B cell (primary cell): ENCODE results near the gene EDARADD. TPM values are rescaled to one million over a fixed set of nuclear protein-coding genes. Genes with fewer than 3 reads are reported as not detected.

Experiments
- ATAC-seq: fragments of 200-7000 bp; cut with Tn5 transposase; one replicate; pipeline ENCODE4 v1.10.0; 2021; ENCODE audit warnings: low read depth, mild to moderate bottlenecking, moderate number of reproducible peaks, moderate library complexity
- CTCF ChIA-PET: fragments of 350-600 bp; sonication (Branson Sonifier 250); formaldehyde crosslinking; loops from one replicate; lab custom pipeline; 2021; ENCODE audit warnings: antibody characterized with exemption, inconsistent platforms; lab: Charles Lee
- POLR2A ChIA-PET: fragments of 350-600 bp; sonication (Branson Sonifier 250); formaldehyde crosslinking; loops from one replicate; lab custom pipeline; 2021; ENCODE audit warnings: antibody characterized with exemption; lab: Charles Lee
- DNase-seq: peaks from one replicate; pipeline ENCODE4 v3.0.0; 2013
- H2AFZ ChIP-seq: 2 replicates; pipeline ENCODE4 v1.6.1; 2012; ENCODE audit warnings: mild to moderate bottlenecking, low read depth, low read length; ENCODE audit not compliant: insufficient read depth, poor library complexity, severe bottlenecking
- H3K27ac ChIP-seq, 2 donors: 1 replicate in 1 of 2; 2 replicates in 1 of 2; pipeline ENCODE4 v1.5.1; 2012 to 2013; ENCODE audit warnings: low read length in 2 of 2, mild to moderate bottlenecking in 2 of 2, moderate library complexity in 1 of 2
- H3K27me3 ChIP-seq, 4 experiments: fragments of 200-600 bp in 1 of 4; sonication (generic) in 1 of 4; replicated peaks in 1 of 4; 1 replicate in 2 of 4; 2 replicates in 2 of 4; pipeline versions ENCODE4 v1.6.1 to v1.7.0; 2013 to 2016; ENCODE audit warnings: low read length in 3 of 4, mild to moderate bottlenecking in 2 of 4, mixed read lengths in 1 of 4, moderate library complexity in 1 of 4; ENCODE audit not compliant: insufficient read depth in 4 of 4, control insufficient read depth in 3 of 4; ENCODE audit errors: control extremely low read depth in 1 of 4
- H3K36me3 ChIP-seq, 2 experiments: replicated peaks in 1 of 2; 1 replicate in 1 of 2; 2 replicates in 1 of 2; pipeline versions ENCODE4 v1.6.1 to v1.7.1; 2013; ENCODE audit warnings: low read length in 1 of 2; ENCODE audit not compliant: insufficient read depth in 2 of 2, control insufficient read depth in 1 of 2; ENCODE audit errors: control extremely low read depth in 1 of 2, extremely low read depth in 1 of 2
- H3K4me1 ChIP-seq, 2 donors: fragments of 200-600 bp in 1 of 2; sonication (generic) in 1 of 2; 1 replicate in 1 of 2; 2 replicates in 1 of 2; pipeline versions ENCODE4 v1.5.1 to v1.6.1; 2013 to 2017; ENCODE audit warnings: low read length in 2 of 2; ENCODE audit not compliant: control insufficient read depth in 2 of 2, insufficient read depth in 2 of 2
- H3K4me2 ChIP-seq: replicated peaks from 2 replicates; pipeline ENCODE3; 2012; ENCODE audit warnings: mild to moderate bottlenecking, low read depth, low read length; ENCODE audit not compliant: poor library complexity, severe bottlenecking
- H3K4me3 ChIP-seq, 5 experiments: fragments of 200-600 bp in 1 of 5; sonication (generic) in 1 of 5; 1 replicate in 3 of 5; 2 replicates in 2 of 5; pipeline versions ENCODE4 v1.5.1 to v1.7.0; 2011 to 2016; ENCODE audit warnings: low read length in 4 of 5, mild to moderate bottlenecking in 4 of 5, low read depth in 2 of 5, control low read depth in 1 of 5, moderate library complexity in 1 of 5; ENCODE audit not compliant: insufficient read depth in 1 of 5; ENCODE audit errors: control extremely low read depth in 1 of 5, extremely low read depth in 1 of 5
- H3K79me2 ChIP-seq: fragments of 200-600 bp; sonication (generic); one replicate; pipeline ENCODE4 v1.6.0; 2016; ENCODE audit warnings: low read length; ENCODE audit not compliant: control insufficient read depth, insufficient read depth
- H3K9ac ChIP-seq: fragments of 200-600 bp; sonication (generic); 2 replicates; pipeline ENCODE4 v1.6.1; 2017; ENCODE audit warnings: mild to moderate bottlenecking, low read length, moderate library complexity
- H3K9me3 ChIP-seq, 3 donors: one replicate each; pipeline versions ENCODE4 v1.6.1 to v1.7.1; 2013; ENCODE audit warnings: low read length in 2 of 3; ENCODE audit not compliant: control insufficient read depth in 2 of 3, insufficient read depth in 1 of 3; ENCODE audit errors: control extremely low read depth in 1 of 3
- H4K20me1 ChIP-seq: 2 replicates; pipeline ENCODE4 v1.6.0; 2012; ENCODE audit warnings: mild to moderate bottlenecking, low read length; ENCODE audit not compliant: insufficient read depth, control insufficient read depth, poor library complexity, severe bottlenecking
- H3K27ac Mint-ChIP-seq: one replicate; pipeline ENCODE4 v1.8.0; 2021; ENCODE audit warnings: mixed read lengths
- H3K27me3 Mint-ChIP-seq: one replicate; pipeline ENCODE4 v1.8.0; 2021; ENCODE audit warnings: mixed read lengths
- H3K4me1 Mint-ChIP-seq: one replicate; pipeline ENCODE4 v1.8.0; 2021; ENCODE audit warnings: mixed read lengths
- H3K4me3 Mint-ChIP-seq: one replicate; pipeline ENCODE4 v1.8.0; 2021; ENCODE audit warnings: mixed read lengths
- H3K9me3 Mint-ChIP-seq: one replicate; pipeline ENCODE4 v1.8.0; 2022; ENCODE audit warnings: mixed read lengths; ENCODE audit not compliant: insufficient read depth
- EZH2 ChIP-seq: IDR thresholded peaks from 2 replicates; pipeline ENCODE4 v1.6.1; 2012; ENCODE audit warnings: borderline replicate concordance, low read depth, mild to moderate bottlenecking, moderate library complexity, low read length; ENCODE audit not compliant: insufficient read depth, poor library complexity, severe bottlenecking
- WGBS: methylation state at CpG from one replicate; pipeline ENCODE4 v1.1.5; 2013; ENCODE audit warnings: missing lambda C conversion rate; ENCODE audit not compliant: insufficient coverage; 5-methylcytosine and 5-hydroxymethylcytosine counted together
- intact Hi-C: fragments of 100-400 bp; cut with micrococcal nuclease; formaldehyde crosslinking; loops from one replicate; pipeline ENCODE4 v1.10.0; 2022
- polyA plus RNA-seq: library from polyadenylated mRNA; depleted of rRNA; stranded (reverse); fragments of >200 nt; gene quantifications from 2 replicates; pipeline ENCODE4 v1.2.3, GENCODE V29; 2012
- total RNA-seq, 2 donors: library from RNA; stranded (reverse); fragments of 120-200 nt in 1 of 2; gene quantifications; 1 replicate in 1 of 2; 2 replicates in 1 of 2; pipeline versions ENCODE4 v1.2.3 to v1.2.4, GENCODE V29; 2013 to 2022
- TF ChIP-seq, protein P1 (sequence below): fragments of 200-600 bp; IDR thresholded peaks from one replicate; pipeline ENCODE4 v1.8.0; 2022; ENCODE audit warnings: antibody characterized with exemption, mild to moderate bottlenecking

Gene EDARADD
- total and polyA plus RNA-seq, 2 donors (not counting 1 experiment from before 2014, with no cell fraction given), result 0.15 TPM; not detected in 1

DNA sequence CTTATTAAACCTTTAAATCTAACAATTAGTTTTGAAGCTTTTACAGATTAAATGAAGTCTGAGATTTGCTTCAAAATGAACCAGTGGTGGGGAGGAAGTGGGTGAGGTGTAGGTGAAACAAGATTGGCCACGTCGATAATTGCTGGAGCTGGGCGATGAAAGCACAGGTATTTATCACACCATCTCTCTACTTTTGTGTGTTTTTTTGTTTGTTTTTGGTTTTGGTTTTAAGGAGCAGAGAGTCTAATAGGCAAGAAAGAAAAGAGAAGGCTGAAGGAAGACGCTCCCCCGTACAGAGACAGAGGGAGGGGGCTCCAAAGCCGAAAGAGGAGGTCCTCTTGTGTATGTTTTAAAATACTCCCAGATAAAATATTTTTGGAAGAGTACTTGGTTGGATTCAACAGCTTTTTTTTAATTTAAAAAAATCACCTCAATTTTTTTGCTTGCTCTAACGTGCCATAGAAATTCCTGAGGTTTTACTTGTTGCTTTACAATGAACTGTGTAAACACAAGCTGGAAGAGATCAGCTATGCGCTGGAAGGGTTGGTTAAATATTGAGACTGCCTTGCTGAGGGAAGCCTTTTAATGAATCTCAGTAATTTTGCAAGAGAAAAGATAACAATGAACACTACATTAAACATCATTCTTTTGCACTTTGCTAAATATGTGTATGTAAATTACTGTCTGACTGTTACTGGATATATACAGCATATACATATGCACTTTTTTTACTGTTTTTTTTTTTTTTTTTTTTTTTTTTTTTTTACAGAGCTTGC is 123.0 kb downstream of the EDARADD start:
- H2AFZ ChIP-seq, result no peak overlapping the region
- no peaks in the 10 kb centered on the region for H3K4me1 ChIP-seq
- ATAC-seq (no peak), DNase-seq (no peak)
- POLR2A ChIA-PET, result interaction anchor here (0.6 kb wide), 1 partner anchor 405 kb away, joined by 3 read pairs; no protein-coding TSS in a partner anchor
- no peak overlapping the region for H3K27ac Mint-ChIP-seq
- no peaks in the 10 kb centered on the region for H4K20me1 ChIP-seq
- H3K9me3 ChIP-seq, result no peaks in the 10 kb centered on the region
- no peaks in the 10 kb centered on the region for H3K9me3 Mint-ChIP-seq
- H3K4me3 ChIP-seq, result no peak overlapping the region
- H3K27me3 ChIP-seq, result peaks cover 0 to 3% (median 0%) of the 10 kb centered on the region in 4 experiments
- WGBS, result no CpG with 5 or more reads among the region's 8 CpGs
- no peaks in the 10 kb centered on the region for H3K36me3 ChIP-seq
- H3K79me2 ChIP-seq, result no peaks in the 10 kb centered on the region
- no peak overlapping the region for H3K9ac ChIP-seq
- no peak for TF ChIP-seq EZH2
- TF ChIP-seq, protein P1, sequence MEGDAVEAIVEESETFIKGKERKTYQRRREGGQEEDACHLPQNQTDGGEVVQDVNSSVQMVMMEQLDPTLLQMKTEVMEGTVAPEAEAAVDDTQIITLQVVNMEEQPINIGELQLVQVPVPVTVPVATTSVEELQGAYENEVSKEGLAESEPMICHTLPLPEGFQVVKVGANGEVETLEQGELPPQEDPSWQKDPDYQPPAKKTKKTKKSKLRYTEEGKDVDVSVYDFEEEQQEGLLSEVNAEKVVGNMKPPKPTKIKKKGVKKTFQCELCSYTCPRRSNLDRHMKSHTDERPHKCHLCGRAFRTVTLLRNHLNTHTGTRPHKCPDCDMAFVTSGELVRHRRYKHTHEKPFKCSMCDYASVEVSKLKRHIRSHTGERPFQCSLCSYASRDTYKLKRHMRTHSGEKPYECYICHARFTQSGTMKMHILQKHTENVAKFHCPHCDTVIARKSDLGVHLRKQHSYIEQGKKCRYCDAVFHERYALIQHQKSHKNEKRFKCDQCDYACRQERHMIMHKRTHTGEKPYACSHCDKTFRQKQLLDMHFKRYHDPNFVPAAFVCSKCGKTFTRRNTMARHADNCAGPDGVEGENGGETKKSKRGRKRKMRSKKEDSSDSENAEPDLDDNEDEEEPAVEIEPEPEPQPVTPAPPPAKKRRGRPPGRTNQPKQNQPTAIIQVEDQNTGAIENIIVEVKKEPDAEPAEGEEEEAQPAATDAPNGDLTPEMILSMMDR, result no peak
- no peaks in the 10 kb centered on the region for H3K27me3 Mint-ChIP-seq
- intact Hi-C loops, result no loop called here
- CTCF ChIA-PET, result interaction anchor here (0.7 to 0.9 kb wide), 2 partner anchors 16 to 806 kb away, joined by 3 to 4 read pairs; no protein-coding TSS in a partner anchor
- H3K4me2 ChIP-seq, result no peak overlapping the region
- H3K4me3 Mint-ChIP-seq, result no peak overlapping the region
- no peak overlapping the region for H3K27ac ChIP-seq
- H3K4me1 Mint-ChIP-seq, result no peaks in the 10 kb centered on the region

DNA sequence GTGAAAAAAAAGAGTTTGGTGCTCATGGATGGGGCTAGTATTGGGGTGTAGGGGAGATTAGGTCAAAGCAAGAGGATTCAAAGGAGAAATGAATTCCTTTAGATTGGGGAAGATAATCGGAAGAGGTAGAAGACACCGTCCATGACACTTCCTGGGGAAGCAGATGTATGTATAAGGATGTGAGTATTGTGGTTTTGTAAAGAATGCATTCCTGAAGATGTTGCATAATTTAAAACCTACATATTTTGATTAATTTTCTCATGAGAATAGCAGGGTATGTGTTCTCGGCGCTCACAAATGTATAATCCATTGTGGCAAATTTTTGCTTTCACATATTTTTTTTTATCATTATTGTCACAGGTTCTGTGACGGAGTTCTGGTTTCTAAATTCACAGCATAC is 124.2 kb downstream of the EDARADD start:
- Histone ChIP-seq H3K4me2 (no peak overlapping the region), H3K9me3 (no peaks in the 10 kb centered on the region), H2AFZ (no peak overlapping the region), H3K36me3 (no peaks in the 10 kb centered on the region), H3K79me2 (no peaks in the 10 kb centered on the region), H3K4me1 (peaks cover 1 to 2% of the 10 kb centered on the region in 2 donors), H3K9ac (no peak overlapping the region), H3K27ac (no peak overlapping the region), H3K27me3 (peaks cover 0 to 3% (median 0%) of the 10 kb centered on the region in 4 experiments), H3K4me3 (no peak overlapping the region), H4K20me1 (no peaks in the 10 kb centered on the region)
- ChIA-PET POLR2A (no interaction called here), CTCF (no interaction called here)
- TF ChIP-seq, protein P1, result no peak
- TF ChIP-seq EZH2, result no peak
- intact Hi-C loops, result no loop called here
- DNase-seq (no peak), ATAC-seq (no peak)
- Mint-ChIP-seq H3K27ac (no peak overlapping the region), H3K9me3 (no peaks in the 10 kb centered on the region), H3K4me3 (no peak overlapping the region), H3K4me1 (peaks cover 4% of the 10 kb centered on the region), H3K27me3 (no peaks in the 10 kb centered on the region)
- no CpG with 5 or more reads among the region's 5 CpGs for WGBS
